Measurements from ENCODE around the gene TOP3B.

GRCh38 chr22:21923163-21923561 is 59.4 kb downstream of the TOP3B start:
- no peak for TF ChIP-seq CTCF (conservative IDR thresholded peaks at IDR 0.05)
- no peak for TF ChIP-seq EZH2 (IDR thresholded peaks at IDR 0.05; ENCODE audit: low read depth)

All from PC-9 (cell line).